Bronchial epithelial cell (primary cell): ENCODE data around the gene RGS8. TPM values are rescaled to one million over a fixed set of nuclear protein-coding genes. Genes with fewer than 3 reads are reported as not detected.

Experiments used
- DNase-seq: peaks from one replicate; pipeline ENCODE4 v3.0.0-alpha.2; 2010; ENCODE audit warnings: low read depth
- FAIRE-seq: peaks from 2 replicates; lab custom pipeline; 2011; peaks lifted over from hg19 to GRCh38; lab: Jason Lieb, UNC
- H3K27me3 ChIP-seq: 2 replicates; pipeline ENCODE4 v1.5.1; 2011; ENCODE audit warnings: low read length; ENCODE audit not compliant: control insufficient read depth, insufficient read depth
- H3K36me3 ChIP-seq: 2 replicates; pipeline ENCODE4 v1.5.1; 2011; ENCODE audit warnings: low read length; ENCODE audit not compliant: control insufficient read depth, insufficient read depth
- H3K4me3 ChIP-seq: 2 replicates; pipeline ENCODE4 v1.5.1; 2011; ENCODE audit warnings: mild to moderate bottlenecking, low read depth, low read length, control low read depth
- total RNA-seq: library from RNA; depleted of rRNA; stranded (reverse); fragments of >200 nt; gene quantifications from 2 replicates; pipeline ENCODE4 v1.2.1, GENCODE V29; 2014
- TF ChIP-seq, protein P1 (sequence below): IDR thresholded peaks from 2 replicates; pipeline ENCODE4 v1.5.1; 2011; ENCODE audit warnings: mild to moderate bottlenecking, moderate library complexity, low read length, control low read depth, inconsistent platforms; ENCODE audit not compliant: insufficient read depth, severe bottlenecking

The RGS8 gene
- total RNA-seq, 1 donor from 2014 or later: under 0.01 TPM

DNA sequence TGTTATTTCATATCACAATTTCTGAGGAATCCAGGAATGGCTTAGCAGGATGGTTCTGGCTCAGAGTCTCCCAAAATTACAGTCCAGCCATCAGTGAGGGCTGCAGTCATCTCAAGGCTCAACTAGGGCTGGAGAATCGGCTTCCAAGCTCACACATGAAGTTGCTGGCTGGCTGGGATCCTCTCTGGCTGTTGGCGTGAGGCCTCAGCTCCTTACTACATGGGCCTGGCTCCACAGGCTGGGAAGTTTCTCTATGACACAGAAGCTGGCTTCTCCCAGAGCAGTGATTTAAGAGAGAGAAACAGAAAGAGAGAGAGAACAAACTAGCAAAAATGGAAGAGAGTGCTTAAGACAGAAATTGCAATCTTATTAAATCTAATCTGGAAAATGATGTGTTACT is 38.8 kb upstream of the RGS8 start:
- TF ChIP-seq, protein P1, sequence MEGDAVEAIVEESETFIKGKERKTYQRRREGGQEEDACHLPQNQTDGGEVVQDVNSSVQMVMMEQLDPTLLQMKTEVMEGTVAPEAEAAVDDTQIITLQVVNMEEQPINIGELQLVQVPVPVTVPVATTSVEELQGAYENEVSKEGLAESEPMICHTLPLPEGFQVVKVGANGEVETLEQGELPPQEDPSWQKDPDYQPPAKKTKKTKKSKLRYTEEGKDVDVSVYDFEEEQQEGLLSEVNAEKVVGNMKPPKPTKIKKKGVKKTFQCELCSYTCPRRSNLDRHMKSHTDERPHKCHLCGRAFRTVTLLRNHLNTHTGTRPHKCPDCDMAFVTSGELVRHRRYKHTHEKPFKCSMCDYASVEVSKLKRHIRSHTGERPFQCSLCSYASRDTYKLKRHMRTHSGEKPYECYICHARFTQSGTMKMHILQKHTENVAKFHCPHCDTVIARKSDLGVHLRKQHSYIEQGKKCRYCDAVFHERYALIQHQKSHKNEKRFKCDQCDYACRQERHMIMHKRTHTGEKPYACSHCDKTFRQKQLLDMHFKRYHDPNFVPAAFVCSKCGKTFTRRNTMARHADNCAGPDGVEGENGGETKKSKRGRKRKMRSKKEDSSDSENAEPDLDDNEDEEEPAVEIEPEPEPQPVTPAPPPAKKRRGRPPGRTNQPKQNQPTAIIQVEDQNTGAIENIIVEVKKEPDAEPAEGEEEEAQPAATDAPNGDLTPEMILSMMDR: no peak
- no peak for FAIRE-seq
- Histone ChIP-seq H3K4me3 (no peak overlapping the region), H3K27me3 (no peaks in the 10 kb centered on the region), H3K36me3 (no peaks in the 10 kb centered on the region)
- no peak for DNase-seq

DNA sequence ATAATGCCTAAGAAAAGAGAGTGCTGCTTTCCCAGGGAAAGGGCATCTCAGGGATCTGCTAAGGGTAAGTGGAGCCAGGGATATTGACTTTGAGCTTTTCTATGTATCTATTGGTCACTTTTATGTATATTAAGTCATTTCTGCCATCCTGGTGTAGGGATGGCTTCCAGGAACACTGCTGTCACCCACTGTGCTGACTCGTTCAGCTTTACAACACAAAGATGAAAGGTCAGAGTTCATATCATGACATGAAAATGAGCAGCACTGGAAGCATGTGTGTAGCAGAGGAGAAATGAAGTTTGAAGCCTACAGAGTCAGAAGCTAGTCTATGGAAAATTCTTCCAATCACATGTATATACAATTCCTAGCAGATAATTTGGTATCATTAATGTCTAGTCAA is 37.1 kb upstream of the RGS8 start:
- Histone ChIP-seq H3K4me3 (no peak overlapping the region), H3K27me3 (no peaks in the 10 kb centered on the region), H3K36me3 (no peaks in the 10 kb centered on the region)
- FAIRE-seq (no peak), DNase-seq (no peak)
- TF ChIP-seq, protein P1: no peak

DNA sequence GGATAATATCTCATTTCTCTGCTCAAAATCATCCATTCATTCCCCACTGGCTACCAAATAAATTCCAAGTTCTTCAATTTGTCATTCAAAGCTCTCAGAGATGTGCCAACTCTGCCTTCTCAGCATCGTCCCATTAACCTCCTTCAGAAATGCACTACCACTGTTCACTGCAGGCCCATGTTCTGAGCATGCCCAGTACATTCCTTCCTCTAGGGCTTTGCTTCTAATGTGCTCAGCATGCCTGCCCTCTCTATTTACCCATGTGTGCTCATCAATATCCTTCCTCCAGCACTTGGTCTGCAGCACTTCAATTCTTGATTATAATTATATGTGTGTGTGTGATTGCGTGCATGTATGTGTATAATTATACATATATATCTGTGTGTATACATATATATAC is 36.1 kb upstream of the RGS8 start:
- no peak for FAIRE-seq
- peak; percentile 15 for DNase-seq

DNA sequence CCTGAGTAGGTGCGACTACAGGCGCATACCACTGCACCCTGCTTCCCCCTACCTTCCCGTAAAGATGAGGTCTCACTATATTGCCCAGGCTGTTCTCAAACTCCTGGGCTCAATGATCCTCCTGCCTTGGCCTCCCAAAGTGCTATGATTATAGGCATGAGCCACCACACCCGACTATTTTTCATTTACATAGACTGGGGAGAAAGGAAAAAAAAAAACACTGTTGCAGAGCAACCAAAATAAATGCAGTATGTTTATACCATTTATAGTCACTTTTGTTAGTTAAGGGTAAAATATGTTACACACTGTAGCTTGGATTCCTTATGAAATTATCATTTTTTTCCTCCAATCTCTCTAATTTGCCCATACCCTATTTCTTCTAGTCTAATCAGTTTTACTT is 35.2 kb upstream of the RGS8 start:
- no peak for DNase-seq
- Histone ChIP-seq H3K36me3 (no peaks in the 10 kb centered on the region), H3K27me3 (no peaks in the 10 kb centered on the region), H3K4me3 (no peak overlapping the region)
- TF ChIP-seq, protein P1: no peak
- no peak for FAIRE-seq

More for the DNA sequence above, 36.1 kb upstream of the RGS8 start:
- no peaks in the 10 kb centered on the region for H3K36me3 ChIP-seq
- TF ChIP-seq, protein P1: peak; percentile 34
- H3K4me3 ChIP-seq: no peak overlapping the region
- no peaks in the 10 kb centered on the region for H3K27me3 ChIP-seq

DNA sequence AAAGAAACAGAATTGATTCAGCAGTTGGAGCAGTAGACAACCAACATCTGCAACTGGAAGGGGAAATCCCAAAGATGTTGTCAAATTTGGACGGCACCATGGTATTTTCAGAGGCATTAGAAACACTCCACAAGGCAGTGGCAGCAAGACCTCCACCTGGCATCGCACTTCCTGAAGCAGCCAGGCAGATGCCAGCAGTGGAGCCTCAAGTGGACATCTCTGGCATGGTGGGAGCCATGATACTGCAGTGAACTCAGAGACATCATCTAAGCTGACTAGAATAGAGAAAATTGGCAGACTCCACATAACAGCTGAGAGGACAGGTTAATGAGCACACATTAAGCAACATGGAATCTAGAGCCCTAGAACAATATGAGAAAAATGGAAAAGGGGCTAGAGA is 33.9 kb upstream of the RGS8 start:
- H3K27me3 ChIP-seq: no peaks in the 10 kb centered on the region
- TF ChIP-seq, protein P1: no peak
- no peaks in the 10 kb centered on the region for H3K36me3 ChIP-seq
- no peak overlapping the region for H3K4me3 ChIP-seq
- FAIRE-seq: no peak
- no peak for DNase-seq

DNA sequence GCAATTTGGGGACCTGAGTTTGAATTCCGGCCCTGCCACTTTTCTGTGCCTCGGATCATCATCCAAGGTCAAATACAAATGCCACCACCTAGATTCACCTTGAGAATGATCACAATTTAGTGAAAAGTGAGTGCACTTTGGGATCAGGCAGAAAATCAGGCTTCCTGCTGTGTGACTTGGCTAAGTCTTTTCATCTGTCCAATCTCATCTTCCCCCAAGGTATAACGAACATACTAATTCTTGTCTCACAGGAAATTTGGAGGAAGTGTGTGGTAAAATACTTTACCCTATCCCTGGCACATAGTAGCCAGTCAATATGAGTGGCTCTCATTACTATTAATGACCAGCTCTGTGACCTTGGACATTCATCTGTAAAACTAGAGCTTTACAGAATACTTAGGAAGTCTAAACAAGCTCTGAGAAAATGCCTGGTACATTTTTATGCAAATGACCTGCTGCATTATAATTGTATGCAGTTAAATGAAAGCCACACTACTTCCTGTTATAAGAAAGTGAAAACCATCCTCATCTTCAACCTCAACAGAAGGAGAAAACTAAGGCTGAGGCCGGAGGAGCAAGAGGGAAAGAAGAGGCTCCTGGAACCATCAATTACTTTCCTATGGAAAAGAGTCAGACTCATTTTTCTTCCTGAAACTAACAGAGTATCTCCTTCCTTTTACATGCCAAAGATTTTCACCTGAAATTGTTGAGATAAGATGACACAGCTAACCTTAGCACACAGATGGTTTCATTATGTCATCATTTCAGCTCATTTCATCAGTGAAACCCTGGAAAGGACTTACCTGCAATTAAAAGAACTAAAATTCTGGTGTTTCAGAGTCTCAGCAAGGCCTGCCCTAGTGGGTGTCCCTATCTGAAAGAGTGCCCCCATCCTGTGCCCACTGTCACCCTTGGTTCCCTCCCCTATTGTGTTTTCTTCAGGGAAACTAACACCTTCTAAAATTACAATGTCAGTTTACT is 32.6 kb upstream of the RGS8 start:
- no peak overlapping the region for H3K4me3 ChIP-seq
- TF ChIP-seq, protein P1: no peak
- no peaks in the 10 kb centered on the region for H3K27me3 ChIP-seq
- FAIRE-seq: no peak
- no peaks in the 10 kb centered on the region for H3K36me3 ChIP-seq
- peak; percentile 15 for DNase-seq
